Adrenal gland (tissue), 5 donors: ENCODE results near the gene MYO7A.

Experiments used
- CTCF ChIP-seq, 6 experiments: fragments of 450-650 bp in 4 of 6; fragments of 200-600 bp in 2 of 6; sonication (generic) in 1 of 6; IDR thresholded peaks; 1 replicate in 5 of 6; 2 replicates in 1 of 6; pipeline versions ENCODE4 v1.5.1 to v1.8.0; 2016 to 2021; ENCODE audit warnings: antibody characterized with exemption in 6 of 6, mild to moderate bottlenecking in 2 of 6, moderate library complexity in 1 of 6
- POLR2A ChIP-seq, 2 donors: fragments of 450-650 bp; IDR thresholded peaks; one replicate each; pipeline ENCODE4 v1.6.1; 2017; ENCODE audit warnings: antibody characterized with exemption in 2 of 2, mild to moderate bottlenecking in 2 of 2, moderate library complexity in 1 of 2
- donor health status: DM: no; HTN: no; CAD: no.

GRCh38 chr11:77200351-77201268 lies 72.6 kb downstream of the MYO7A start:
- TF ChIP-seq POLR2A (IDR thresholded peaks at IDR 0.05) = no peak
- no peak for TF ChIP-seq CTCF (IDR thresholded peaks at IDR 0.05)
